NCI-H2107 (cell line): Measurements from ENCODE around the gene IL1RAPL2.

Source experiments
- DNase-seq: peaks from one replicate; lab custom pipeline; 2025; lab: John Stamatoyannopoulos, UW

Gene IL1RAPL2

DNA sequence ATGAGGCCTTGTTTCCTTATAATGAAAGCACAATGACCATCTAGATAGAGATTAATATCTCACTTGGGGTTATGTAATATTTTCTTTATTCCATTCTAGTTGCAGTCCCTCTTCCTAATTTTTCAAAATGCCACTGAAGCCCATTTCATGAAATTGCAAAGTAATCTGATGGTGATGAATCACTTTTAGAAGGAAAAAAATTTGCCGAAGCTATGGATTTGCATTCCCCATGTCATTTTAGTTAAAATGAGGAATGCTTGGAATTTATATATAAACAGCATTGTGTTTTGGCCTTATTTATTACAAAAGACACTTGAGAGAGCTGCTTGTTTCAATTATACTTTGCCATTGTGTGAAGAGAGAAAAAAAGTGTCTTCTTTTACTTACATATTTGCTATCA is 896.2 kb downstream of the IL1RAPL2 start:
- no peak for DNase-seq

GRCh38 chrX:105463473-105463872 is 897.5 kb downstream of the IL1RAPL2 start:
- DNase-seq = no peak

- no peak for DNase-seq
Measured at GRCh38 chrX:105464618-105465017, 898.6 kb downstream of the IL1RAPL2 start.

- no peak for DNase-seq
Measured at GRCh38 chrX:105468741-105469140, 902.7 kb downstream of the IL1RAPL2 start.

- no peak for DNase-seq
Measured at GRCh38 chrX:105471597-105471996, 905.6 kb downstream of the IL1RAPL2 start.

DNA sequence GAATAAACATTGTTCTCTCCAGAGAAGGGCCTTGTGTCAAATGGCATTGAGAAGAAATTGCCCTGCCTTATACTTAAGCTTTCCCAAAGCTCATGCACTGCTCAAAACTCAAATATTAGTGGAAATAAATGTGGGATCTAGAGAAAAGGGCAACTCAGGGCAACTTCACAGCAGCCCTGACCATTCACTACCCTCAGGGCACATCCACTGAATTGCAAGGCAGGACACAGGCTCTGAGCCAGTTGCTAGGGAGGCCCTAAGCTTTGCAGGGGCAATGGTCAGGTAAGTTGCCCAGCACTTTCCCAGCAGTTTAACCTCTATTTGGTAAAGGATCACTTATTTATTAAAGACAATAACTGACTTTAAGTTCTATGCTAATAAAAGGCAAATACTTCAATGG is 909.8 kb downstream of the IL1RAPL2 start:
- DNase-seq = no peak

- DNase-seq = no peak
Measured at GRCh38 chrX:105477351-105477750, 911.4 kb downstream of the IL1RAPL2 start.

DNA sequence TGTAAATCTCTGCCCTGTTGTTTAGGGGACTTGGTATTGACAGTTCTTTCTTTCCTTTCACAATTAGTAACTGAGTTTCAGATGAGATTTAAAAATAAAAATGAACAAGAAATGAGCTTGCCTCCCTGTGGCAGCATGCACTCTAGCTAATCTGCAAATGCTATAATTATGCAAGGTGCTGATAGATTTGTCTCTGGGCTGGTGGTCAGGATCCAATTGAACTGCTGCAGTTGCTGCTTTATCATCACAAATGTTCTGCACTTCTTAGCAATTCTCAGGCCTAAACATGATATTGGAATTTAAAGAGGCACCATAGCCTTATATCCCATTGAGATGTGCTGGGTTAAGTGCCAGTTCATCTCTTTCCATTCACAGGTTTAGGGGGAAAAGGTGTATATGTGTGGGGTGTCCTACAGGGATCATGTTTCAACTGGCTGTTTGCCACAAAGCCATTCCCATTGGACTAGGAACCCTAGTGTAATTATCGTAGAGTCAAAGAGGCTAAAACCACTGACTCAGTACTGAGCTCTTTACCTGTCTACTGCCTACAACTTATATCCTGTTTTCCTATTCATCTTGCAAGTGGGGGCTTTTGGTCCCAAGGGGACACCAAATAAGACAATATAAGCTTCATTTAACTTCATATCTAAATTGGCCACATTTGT is 914.8 kb downstream of the IL1RAPL2 start:
- DNase-seq = no peak

DNA sequence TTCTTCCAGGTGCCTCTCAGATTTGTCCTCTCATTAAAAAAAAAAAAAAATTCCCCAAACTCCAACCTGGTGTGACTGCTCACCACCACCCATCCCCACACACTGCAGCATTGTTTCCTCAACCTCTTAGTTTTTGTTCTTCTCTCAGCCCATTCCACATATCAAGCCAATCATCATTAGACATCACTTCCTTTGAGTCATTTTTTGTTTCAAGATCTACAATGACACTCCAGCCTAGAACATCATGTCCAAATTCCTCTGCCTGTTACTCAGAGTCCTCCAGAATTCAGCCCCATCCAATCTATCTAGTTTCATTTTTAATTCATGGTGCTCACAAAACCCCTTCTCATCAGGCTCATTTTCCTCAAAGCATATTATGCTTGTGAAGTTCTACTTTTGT is 917.0 kb downstream of the IL1RAPL2 start:
- DNase-seq = no peak

GRCh38 chrX:105488716-105489115 is 922.7 kb downstream of the IL1RAPL2 start:
- no peak for DNase-seq

DNA sequence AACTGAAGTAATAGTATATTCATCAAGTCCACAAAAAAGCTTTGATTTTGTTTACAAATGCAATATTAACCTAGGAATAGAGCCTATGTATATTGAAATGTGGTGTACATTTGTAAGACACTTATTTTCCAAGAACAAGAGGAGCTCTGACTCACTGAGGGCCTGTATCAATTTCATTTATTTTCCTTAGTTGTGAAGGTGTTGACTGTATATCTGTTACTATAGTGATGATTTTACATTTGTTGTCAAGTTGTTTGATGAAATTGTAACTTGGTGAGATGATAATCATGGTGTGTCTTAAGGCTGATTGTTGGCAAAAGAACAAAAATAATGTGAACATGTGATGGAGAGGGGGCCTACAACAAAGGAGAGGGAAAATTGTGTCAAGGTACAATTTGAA is 929.4 kb downstream of the IL1RAPL2 start:
- no peak for DNase-seq

DNA sequence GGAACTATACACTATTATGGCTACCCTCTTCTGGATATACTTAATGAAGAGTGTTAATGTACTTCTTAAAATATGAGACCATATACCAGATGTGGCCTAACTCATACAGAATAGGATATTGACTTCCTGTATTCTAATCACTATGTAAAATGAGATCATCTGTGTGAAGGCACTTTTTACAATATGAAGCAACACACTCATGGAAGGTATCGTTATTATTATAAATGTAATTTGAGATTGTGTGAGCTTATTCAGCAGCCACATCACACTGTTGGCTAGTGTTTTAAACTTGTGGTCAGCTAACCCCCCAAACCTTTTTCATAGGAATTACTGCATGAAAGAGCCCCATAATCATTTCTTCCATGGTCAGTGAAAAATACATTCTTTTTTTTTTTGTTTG is 936.3 kb downstream of the IL1RAPL2 start:
- no peak for DNase-seq

DNA sequence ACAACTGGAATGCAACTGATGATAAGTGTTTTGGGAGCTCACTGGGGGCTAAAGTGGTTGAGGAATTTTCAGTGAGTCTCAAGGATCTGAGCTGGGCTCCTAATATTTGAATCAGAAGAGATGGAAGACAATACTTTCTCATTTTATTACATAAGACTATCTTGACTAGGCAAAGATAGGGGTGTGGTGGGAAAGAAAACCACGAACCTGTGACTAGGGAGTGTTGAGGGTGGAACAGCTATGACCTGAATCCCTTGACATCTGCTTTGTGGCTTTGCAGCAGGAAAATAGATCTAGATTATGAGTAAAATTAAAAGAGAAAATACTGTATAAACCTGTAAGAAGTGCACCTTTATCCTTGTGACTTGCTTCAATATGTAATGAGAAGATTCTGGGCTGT is 949.6 kb downstream of the IL1RAPL2 start:
- no peak for DNase-seq

GRCh38 chrX:105526431-105526830 is 960.4 kb downstream of the IL1RAPL2 start:
- DNase-seq = no peak

GRCh38 chrX:105527759-105528158 is 961.8 kb downstream of the IL1RAPL2 start:
- DNase-seq = no peak

DNA sequence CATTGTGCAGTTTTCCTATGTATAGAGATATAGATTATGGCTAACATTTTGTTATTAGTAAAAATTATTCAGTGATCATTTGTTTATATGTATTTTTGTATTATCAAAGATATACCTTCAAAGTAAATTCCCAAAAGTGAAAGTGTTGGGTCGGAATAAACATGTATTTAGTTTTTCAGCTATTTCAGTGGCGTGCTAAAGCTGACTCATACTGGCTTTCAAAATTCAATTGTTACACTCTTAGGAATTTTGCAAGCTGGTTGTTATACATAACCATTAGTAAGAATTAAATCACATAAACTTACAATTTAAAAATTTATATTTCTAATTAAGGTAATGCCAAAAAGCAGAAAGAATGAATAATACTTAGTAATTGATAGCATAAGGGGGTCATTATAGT is 968.0 kb downstream of the IL1RAPL2 start:
- no peak for DNase-seq

DNA sequence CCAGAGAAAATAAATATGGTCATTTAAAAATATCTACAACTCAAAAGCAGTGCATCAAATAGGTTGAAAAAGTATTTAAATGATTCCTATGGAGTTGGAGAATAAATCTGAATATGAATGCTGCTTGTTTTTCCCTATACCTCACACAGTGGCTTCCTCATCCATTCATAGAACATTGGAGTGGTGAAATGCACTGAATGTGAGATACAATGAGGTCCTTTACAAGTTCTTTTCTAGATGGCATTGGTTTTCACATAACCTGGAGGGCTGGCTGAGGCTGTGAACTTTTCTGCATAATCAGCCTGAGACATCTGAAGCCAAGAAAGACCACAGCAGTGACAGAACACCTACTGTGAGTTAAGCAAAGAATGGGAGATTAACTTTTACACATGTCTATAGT is 977.3 kb downstream of the IL1RAPL2 start:
- no peak for DNase-seq

- DNase-seq = no peak
Measured at GRCh38 chrX:105550043-105550663, 984.2 kb downstream of the IL1RAPL2 start.

DNA sequence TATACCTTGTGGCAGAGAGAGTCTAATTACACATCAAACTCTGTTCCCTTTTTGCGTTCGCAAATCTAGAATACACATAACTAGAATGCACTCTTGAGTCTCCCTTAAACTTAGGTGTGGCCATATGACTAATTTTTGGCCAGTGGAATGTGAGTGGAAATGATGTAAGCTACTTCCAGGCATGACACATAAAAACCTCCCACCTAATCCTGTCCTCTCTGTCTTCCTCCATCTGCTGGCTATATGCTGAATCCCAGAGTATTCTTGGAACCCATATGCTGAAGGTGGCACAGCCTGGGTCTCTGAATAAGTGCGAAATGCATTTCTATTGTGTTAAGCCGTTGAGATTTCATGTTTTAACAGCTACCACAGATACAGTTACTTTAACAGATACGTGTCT is 986.4 kb downstream of the IL1RAPL2 start:
- no peak for DNase-seq

DNA sequence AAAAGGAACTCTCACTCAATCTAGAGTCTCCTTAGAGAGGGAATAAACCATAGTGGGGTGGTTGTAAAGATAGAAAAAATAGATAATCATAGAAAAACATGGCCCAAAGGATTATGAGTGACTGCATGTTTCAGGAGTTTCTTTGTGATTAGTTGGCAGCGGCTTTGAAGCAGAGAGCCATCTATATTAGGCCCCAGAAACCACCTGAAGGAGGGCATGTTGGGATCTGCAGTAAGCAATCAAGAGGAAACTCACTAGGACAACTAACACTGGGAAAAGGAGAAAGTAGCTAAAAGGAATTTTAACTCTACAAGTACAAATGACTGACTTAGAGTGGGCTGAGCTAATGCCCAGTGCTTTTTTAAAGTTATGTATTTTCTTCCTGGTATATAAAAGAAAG is 987.1 kb downstream of the IL1RAPL2 start:
- DNase-seq = no peak

GRCh38 chrX:105564501-105564900 is 998.5 kb downstream of the IL1RAPL2 start:
- DNase-seq = no peak

GRCh38 chrX:105565856-105566255 is 999.9 kb downstream of the IL1RAPL2 start:
- DNase-seq = no peak

- DNase-seq = no peak
Measured at GRCh38 chrX:105567082-105567481, 1001.1 kb downstream of the IL1RAPL2 start.

GRCh38 chrX:105608745-105609144 is 1042.7 kb downstream of the IL1RAPL2 start:
- DNase-seq = no peak
